H1 (cell line): ENCODE data around the gene CCDC60. TPM values are rescaled to one million over a fixed set of nuclear protein-coding genes. Genes with fewer than 3 reads are reported as not detected.

ENCODE experiments used
- CTCF ChIA-PET: fragments of 300-600 bp; sonication (Branson Sonifier 250); formaldehyde crosslinking; loops from one replicate; lab custom pipeline; 2021; ENCODE audit not compliant: partially characterized antibody; lab: Charles Lee
- POLR2A ChIA-PET: fragments of 300-600 bp; sonication (Branson Sonifier 250); formaldehyde crosslinking; loops from one replicate; lab custom pipeline; 2021; ENCODE audit warnings: inconsistent platforms; ENCODE audit not compliant: partially characterized antibody; lab: Charles Lee
- DNase-seq, 2 experiments: peaks; one replicate each; pipeline versions ENCODE4 v3.0.0 to v3.0.0-alpha.2; 2010 to 2022; ENCODE audit warnings: low spot score in 2 of 2, low read depth in 1 of 2, mixed read lengths in 1 of 2
- FAIRE-seq: peaks from 2 replicates; lab custom pipeline; 2011; peaks lifted over from hg19 to GRCh38; lab: Jason Lieb, UNC
- H2AFZ ChIP-seq: 2 replicates; pipeline ENCODE4 v1.8.1; 2012; ENCODE audit warnings: low read length, inconsistent platforms
- H2AK5ac ChIP-seq: 2 replicates; pipeline ENCODE4 v1.6.1; 2013; ENCODE audit warnings: low read depth, low read length
- H2BK120ac ChIP-seq: replicated peaks from 2 replicates; pipeline ENCODE3; 2013; ENCODE audit warnings: low read depth, low read length, inconsistent platforms
- H2BK12ac ChIP-seq: 2 replicates; pipeline ENCODE4 v1.6.1; 2013; ENCODE audit warnings: low read depth, low read length
- H2BK15ac ChIP-seq: 2 replicates; pipeline ENCODE4 v1.6.1; 2013; ENCODE audit warnings: low read length
- H2BK20ac ChIP-seq: 2 replicates; pipeline ENCODE4 v1.6.1; 2013; ENCODE audit warnings: low read length
- H2BK5ac ChIP-seq: 2 replicates; pipeline ENCODE4 v1.6.1; 2013; ENCODE audit warnings: low read depth, low read length
- H3K14ac ChIP-seq: 2 replicates; pipeline ENCODE4 v1.6.1; 2013; ENCODE audit warnings: inconsistent platforms; ENCODE audit not compliant: insufficient read length
- H3K18ac ChIP-seq: 2 replicates; pipeline ENCODE4 v1.6.1; 2013; ENCODE audit warnings: low read length; ENCODE audit errors: extremely low read depth
- H3K23ac ChIP-seq: 2 replicates; pipeline ENCODE4 v1.6.1; 2013; ENCODE audit warnings: inconsistent platforms; ENCODE audit not compliant: insufficient read length
- H3K23me2 ChIP-seq: 2 replicates; pipeline ENCODE4 v1.6.1; 2013; ENCODE audit warnings: low read depth, low read length
- H3K27ac ChIP-seq: 2 replicates; pipeline ENCODE4 v1.6.1; 2011; ENCODE audit warnings: low read depth, low read length, inconsistent platforms
- H3K27me3 ChIP-seq, 4 experiments: replicated peaks in 1 of 4; 1 replicate in 1 of 4; 2 replicates in 3 of 4; pipeline versions ENCODE4 v1.6.1 to v1.8.1; 2011 to 2013; ENCODE audit warnings: low read length in 3 of 4, mild to moderate bottlenecking in 3 of 4, inconsistent platforms in 2 of 4, mixed read lengths in 2 of 4, moderate library complexity in 1 of 4; ENCODE audit not compliant: control insufficient read depth in 3 of 4, insufficient read depth in 3 of 4; ENCODE audit errors: extremely low read depth in 1 of 4
- H3K36me3 ChIP-seq, 4 experiments: 2 replicates each; pipeline versions ENCODE4 v1.6.1 to v1.8.1; 2011 to 2013; ENCODE audit warnings: mild to moderate bottlenecking in 4 of 4, low read length in 3 of 4, moderate library complexity in 2 of 4, control low read depth in 1 of 4, inconsistent platforms in 1 of 4; ENCODE audit not compliant: insufficient read depth in 4 of 4, control insufficient read depth in 2 of 4
- H3K4ac ChIP-seq: replicated peaks from 2 replicates; pipeline ENCODE3; 2013; ENCODE audit warnings: low read length, low read depth, mixed read lengths, inconsistent platforms; ENCODE audit not compliant: insufficient read length
- H3K4me1 ChIP-seq, 4 experiments: replicated peaks in 1 of 4; 1 replicate in 1 of 4; 2 replicates in 3 of 4; pipeline versions ENCODE4 v1.6.1 to v1.8.1; 2011 to 2013; ENCODE audit warnings: low read length in 3 of 4, inconsistent platforms in 2 of 4, mixed read lengths in 1 of 4; ENCODE audit not compliant: insufficient read depth in 4 of 4, control insufficient read depth in 3 of 4
- H3K4me2 ChIP-seq, 2 experiments: 2 replicates each; pipeline versions ENCODE4 v1.6.1 to v1.8.1; 2011 to 2013; ENCODE audit warnings: low read depth in 2 of 2, low read length in 2 of 2, control low read depth in 1 of 2, inconsistent platforms in 1 of 2, mild to moderate bottlenecking in 1 of 2; ENCODE audit not compliant: insufficient read depth in 1 of 2
- H3K4me3 ChIP-seq, 4 experiments: fragments of 200-600, 300-600 bp in 1 of 4; sonication (generic), shearing (Covaris generic), sonication (Bioruptor Twin) in 1 of 4; 2 replicates each; pipeline versions ENCODE4 v1.5.1 to v1.8.1; 2011 to 2016; ENCODE audit warnings: low read length in 4 of 4, low read depth in 3 of 4, control low read depth in 2 of 4, inconsistent platforms in 2 of 4, mild to moderate bottlenecking in 2 of 4, mixed read lengths in 1 of 4, moderate library complexity in 1 of 4; ENCODE audit not compliant: insufficient read depth in 2 of 4; ENCODE audit errors: extremely low read depth in 1 of 4
- H3K56ac ChIP-seq: replicated peaks from 2 replicates; pipeline ENCODE3; 2013; ENCODE audit warnings: low read depth, mild to moderate bottlenecking, mixed read lengths, low read length, inconsistent platforms; ENCODE audit not compliant: insufficient read length
- H3K79me1 ChIP-seq: 2 replicates; pipeline ENCODE4 v1.6.1; 2013; ENCODE audit warnings: low read depth, low read length, control low read depth
- H3K79me2 ChIP-seq, 2 experiments: 2 replicates each; pipeline versions ENCODE4 v1.6.1 to v1.8.1; 2012 to 2013; ENCODE audit warnings: low read length in 2 of 2, mild to moderate bottlenecking in 2 of 2, inconsistent platforms in 1 of 2; ENCODE audit not compliant: insufficient read depth in 2 of 2, control insufficient read depth in 1 of 2
- H3K9ac ChIP-seq, 4 experiments: replicated peaks in 1 of 4; 1 replicate in 1 of 4; 2 replicates in 3 of 4; pipeline versions ENCODE4 v1.6.1 to v1.8.1; 2011 to 2013; ENCODE audit warnings: low read depth in 3 of 4, low read length in 3 of 4, control low read depth in 2 of 4, mild to moderate bottlenecking in 2 of 4, moderate library complexity in 2 of 4, inconsistent platforms in 1 of 4; ENCODE audit errors: extremely low read depth in 1 of 4
- H3K9me3 ChIP-seq, 2 experiments: 2 replicates each; pipeline versions ENCODE4 v1.6.1 to v1.8.1; 2012 to 2013; ENCODE audit warnings: mild to moderate bottlenecking in 2 of 2, moderate library complexity in 2 of 2, control low read depth in 1 of 2, inconsistent platforms in 1 of 2, low read depth in 1 of 2, low read length in 1 of 2, mixed read lengths in 1 of 2; ENCODE audit not compliant: insufficient read depth in 2 of 2
- H4K20me1 ChIP-seq, 2 experiments: replicated peaks in 1 of 2; 2 replicates each; pipeline versions ENCODE3 to v1.8.1; 2011 to 2013; ENCODE audit warnings: inconsistent platforms in 2 of 2, low read length in 2 of 2, mild to moderate bottlenecking in 1 of 2; ENCODE audit not compliant: insufficient read depth in 2 of 2, control insufficient read depth in 1 of 2
- H4K5ac ChIP-seq: 2 replicates; pipeline ENCODE4 v1.6.1; 2013; ENCODE audit warnings: low read length, low read depth, mixed read lengths, inconsistent platforms; ENCODE audit not compliant: insufficient read length
- H4K8ac ChIP-seq: 2 replicates; pipeline ENCODE4 v1.8.0; 2013; ENCODE audit warnings: mild to moderate bottlenecking, moderate library complexity, low read length, inconsistent platforms; ENCODE audit not compliant: insufficient read depth; ENCODE audit errors: extremely low read depth
- H4K91ac ChIP-seq: replicated peaks from 2 replicates; pipeline ENCODE3; 2013; ENCODE audit warnings: low read length, mixed read lengths, inconsistent platforms; ENCODE audit not compliant: insufficient read length
- FOSL1 ChIP-seq: IDR thresholded peaks from 2 replicates; pipeline ENCODE4 v1.6.1; 2011; ENCODE audit warnings: mild to moderate bottlenecking, low read depth, low read length, moderate library complexity; ENCODE audit not compliant: insufficient read depth
- MAFK ChIP-seq: IDR thresholded peaks from 2 replicates; pipeline ENCODE4 v1.6.1; 2012; ENCODE audit warnings: low read depth, mild to moderate bottlenecking, improper control_type of control experiment, low read length
- RBBP5 ChIP-seq: IDR thresholded peaks from 2 replicates; pipeline ENCODE4 v1.7.1; 2012; ENCODE audit warnings: low read depth, mild to moderate bottlenecking, inconsistent platforms, low read length, moderate library complexity, borderline replicate concordance
- RFX5 ChIP-seq: IDR thresholded peaks from 2 replicates; pipeline ENCODE4 v1.6.1; 2011; ENCODE audit warnings: low read depth, low read length, improper control_type of control experiment, borderline replicate concordance
- SUZ12 ChIP-seq: fragments of 200-600 bp; sonication (generic); IDR thresholded peaks from 2 replicates; pipeline ENCODE4 v1.6.1; 2012; ENCODE audit warnings: mild to moderate bottlenecking, inconsistent platforms, low read length, moderate library complexity, mixed read lengths
- WGBS, 2 experiments: shearing (Covaris generic) in 1 of 2; methylation state at CpG; one replicate each; pipeline versions ENCODE4 v1.1.6 to v1.1.7; 2013 to 2015; ENCODE audit warnings: low lambda C conversion rate in 2 of 2, mixed read lengths in 2 of 2, inconsistent platforms in 1 of 2, low coverage in 1 of 2, missing lambda C conversion rate in 1 of 2; ENCODE audit not compliant: insufficient replicate concordance in 2 of 2, insufficient coverage in 1 of 2, insufficient read length in 1 of 2; ENCODE audit errors: extremely low coverage in 1 of 2, missing lambda C conversion rate in 1 of 2; 5-methylcytosine and 5-hydroxymethylcytosine counted together
- polyA plus RNA-seq, 7 experiments: library from polyadenylated mRNA; depleted of rRNA in 3 of 7; stranded (reverse) in 5 of 7; unstranded in 2 of 7; fragments of >200 nt in 5 of 7; fragments of 200-250 nt in 2 of 7; gene quantifications; 1 replicate in 5 of 7; 2 replicates in 1 of 7; 4 replicates in 1 of 7; pipeline versions ENCODE4 v1.2.1 to v1.2.3, GENCODE V29; 2011 to 2013; ENCODE audit warnings: missing spikeins in 2 of 7, mixed read lengths in 2 of 7
- total RNA-seq: library from RNA; stranded (reverse); fragmentation: NEBNext Ultra II Directional; extraction: Animal tissue kit (Norgen Biotek cat#: 25700); gene quantifications from 2 replicates; pipeline ENCODE4 v1.2.1, GENCODE V29; 2021

The CCDC60 gene
- total and polyA plus RNA-seq, 2 of the 8 experiments (the other 6 are each of a cell fraction or from before 2014, with no cell fraction given), result 0.05 TPM; not detected in 1

GRCh38 chr12:119363037-119363436, 28.5 kb downstream of the CCDC60 start:
- no peak overlapping the region for H3K56ac ChIP-seq
- CTCF ChIA-PET, result interaction anchor here (0.6 to 1.4 kb wide), 2 partner anchors 48 to 50 kb away, joined by 4 read pairs; no protein-coding TSS in a partner anchor
- H3K4me2 ChIP-seq, result no peak overlapping the region
- H3K4me3 ChIP-seq, result no peak overlapping the region
- no peak overlapping the region for H3K4ac ChIP-seq
- no peak overlapping the region for H4K8ac ChIP-seq
- peaks cover 0 to 15% (median 5%) of the 10 kb centered on the region in 4 experiments; a peak in 6 of 7 replicates for H3K4me1 ChIP-seq
- 86% methylated on average over 4 of the region's 4 CpGs; no CpG with 5 or more reads in 1 of the 2 experiments for WGBS, 2 experiments
- peak overlapping the region; percentile 85 for H2BK120ac ChIP-seq
- no peak overlapping the region for H3K9ac ChIP-seq
- peak overlapping the region; percentile 76; the same call in 1 of the 2 replicates for H2BK5ac ChIP-seq
- no peak overlapping the region for H4K91ac ChIP-seq
- H4K20me1 ChIP-seq, result no peaks in the 10 kb centered on the region
- H2BK20ac ChIP-seq, result no peak overlapping the region
- no peak overlapping the region for H4K5ac ChIP-seq
- no peak overlapping the region for H2AFZ ChIP-seq
- H2BK15ac ChIP-seq, result no peak overlapping the region
- no peaks in the 10 kb centered on the region for H3K79me2 ChIP-seq
- H3K27ac ChIP-seq, result no peak overlapping the region
- DNase-seq, result no peak
- H2AK5ac ChIP-seq, result no peak overlapping the region
- no peak for FAIRE-seq
- peaks cover 0 to 6% of the 10 kb centered on the region in 2 experiments; a peak in 2 of 4 replicates for H3K9me3 ChIP-seq
- no peaks in the 10 kb centered on the region for H3K27me3 ChIP-seq
- H3K79me1 ChIP-seq, result no peaks in the 10 kb centered on the region
- H3K23me2 ChIP-seq, result no peaks in the 10 kb centered on the region
- POLR2A ChIA-PET, result no interaction called here
- H3K18ac ChIP-seq, result no peak overlapping the region
- H3K23ac ChIP-seq, result no peak overlapping the region
- no peak overlapping the region for H2BK12ac ChIP-seq
- H3K36me3 ChIP-seq, result no peaks in the 10 kb centered on the region
- no peak overlapping the region for H3K14ac ChIP-seq
- TF ChIP-seq MAFK (no peak), FOSL1 (no peak), RFX5 (no peak), SUZ12 (no peak), RBBP5 (no peak)
